Glutamatergic neuron (in vitro differentiated cells): ENCODE data around the gene GRID1. TPM values are rescaled to one million over a fixed set of nuclear protein-coding genes. Genes with fewer than 3 reads are reported as not detected.

Experiments used
- DNase-seq: peaks from one replicate; pipeline ENCODE4 v3.0.0; 2022
- H3K27ac Mint-ChIP-seq: one replicate; pipeline ENCODE4 v1.8.0; 2020; ENCODE audit warnings: mild to moderate bottlenecking, mixed read lengths, inconsistent platforms; ENCODE audit not compliant: unreplicated experiment
- H3K27me3 Mint-ChIP-seq: one replicate; pipeline ENCODE4 v1.8.0; 2020; ENCODE audit warnings: mild to moderate bottlenecking, moderate library complexity, mixed read lengths, inconsistent platforms; ENCODE audit not compliant: unreplicated experiment
- H3K36me3 Mint-ChIP-seq: one replicate; pipeline ENCODE4 v1.8.0; 2020; ENCODE audit warnings: mild to moderate bottlenecking, mixed read lengths, inconsistent platforms; ENCODE audit not compliant: unreplicated experiment
- H3K4me1 Mint-ChIP-seq: one replicate; pipeline ENCODE4 v1.8.0; 2020; ENCODE audit warnings: mild to moderate bottlenecking, low read depth, mixed read lengths, inconsistent platforms; ENCODE audit not compliant: unreplicated experiment
- H3K4me3 Mint-ChIP-seq: one replicate; pipeline ENCODE4 v1.8.0; 2020; ENCODE audit warnings: mild to moderate bottlenecking, mixed read lengths, inconsistent platforms; ENCODE audit not compliant: unreplicated experiment
- H3K9me3 Mint-ChIP-seq: one replicate; pipeline ENCODE4 v1.8.0; 2020; ENCODE audit warnings: mild to moderate bottlenecking, moderate library complexity, mixed read lengths, inconsistent platforms; ENCODE audit not compliant: unreplicated experiment
- CTCF ChIP-seq: fragments of 200-600 bp; sonication (generic); IDR thresholded peaks from one replicate; pipeline ENCODE4 v1.5.0; 2021; ENCODE audit not compliant: partially characterized antibody, unreplicated experiment
- total RNA-seq: library from RNA; stranded (reverse); fragmentation: NEBNext Ultra II Directional; extraction: Animal tissue kit (Norgen Biotek cat#: 25700); gene quantifications from one replicate; pipeline ENCODE4 v1.2.1, GENCODE V29; 2021; ENCODE audit not compliant: unreplicated experiment

GRID1 gene
- total RNA-seq, 1 donor from 2014 or later: 8.0 TPM

- TF ChIP-seq CTCF: no peak
- H3K27me3 Mint-ChIP-seq: peaks cover 18% of the 10 kb centered on the region
- DNase-seq: no peak
- no peak overlapping the region for H3K4me3 Mint-ChIP-seq
- peaks cover 1% of the 10 kb centered on the region for H3K4me1 Mint-ChIP-seq
- H3K27ac Mint-ChIP-seq: no peak overlapping the region
- peaks cover 9% of the 10 kb centered on the region for H3K9me3 Mint-ChIP-seq
- H3K36me3 Mint-ChIP-seq: no peaks in the 10 kb centered on the region
Observed at GRCh38 chr10:86359954-86360353, 6.6 kb downstream of the GRID1 start.

- no peaks in the 10 kb centered on the region for H3K36me3 Mint-ChIP-seq
- H3K4me1 Mint-ChIP-seq: peaks cover under 1% of the 10 kb centered on the region
- DNase-seq: no peak
- H3K27me3 Mint-ChIP-seq: peaks cover 14% of the 10 kb centered on the region
- TF ChIP-seq CTCF: no peak
- H3K27ac Mint-ChIP-seq: no peak overlapping the region
- H3K9me3 Mint-ChIP-seq: peaks cover 6% of the 10 kb centered on the region
- H3K4me3 Mint-ChIP-seq: no peak overlapping the region
Observed at GRCh38 chr10:86359111-86359510, 7.5 kb downstream of the GRID1 start.

- H3K36me3 Mint-ChIP-seq: no peaks in the 10 kb centered on the region
- H3K9me3 Mint-ChIP-seq: peaks cover 4% of the 10 kb centered on the region
- H3K27me3 Mint-ChIP-seq: peaks cover 10% of the 10 kb centered on the region
- TF ChIP-seq CTCF: no peak
- no peak overlapping the region for H3K4me3 Mint-ChIP-seq
- H3K4me1 Mint-ChIP-seq: no peaks in the 10 kb centered on the region
- no peak overlapping the region for H3K27ac Mint-ChIP-seq
- peak; percentile 8 for DNase-seq
Observed at GRCh38 chr10:86357676-86358075, 8.9 kb downstream of the GRID1 start.

GRCh38 chr10:86357041-86357440 lies 9.6 kb downstream of the GRID1 start:
- no peak overlapping the region for H3K4me3 Mint-ChIP-seq
- H3K9me3 Mint-ChIP-seq: no peaks in the 10 kb centered on the region
- no peaks in the 10 kb centered on the region for H3K36me3 Mint-ChIP-seq
- no peaks in the 10 kb centered on the region for H3K4me1 Mint-ChIP-seq
- no peak for TF ChIP-seq CTCF
- H3K27ac Mint-ChIP-seq: no peak overlapping the region
- peak; percentile 6 for DNase-seq
- H3K27me3 Mint-ChIP-seq: peaks cover 6% of the 10 kb centered on the region

GRCh38 chr10:86356296-86356695 lies 10.3 kb downstream of the GRID1 start:
- no peak overlapping the region for H3K4me3 Mint-ChIP-seq
- H3K9me3 Mint-ChIP-seq: peaks cover 2% of the 10 kb centered on the region
- no peak overlapping the region for H3K27ac Mint-ChIP-seq
- no peak for TF ChIP-seq CTCF
- H3K4me1 Mint-ChIP-seq: no peaks in the 10 kb centered on the region
- H3K27me3 Mint-ChIP-seq: peaks cover 7% of the 10 kb centered on the region
- no peaks in the 10 kb centered on the region for H3K36me3 Mint-ChIP-seq
- no peak for DNase-seq
